ENCODE measurements around the gene KLF13. TPM values are rescaled to one million over a fixed set of nuclear protein-coding genes. Genes with fewer than 3 reads are reported as not detected.

The KLF13 gene
- total and polyA plus RNA-seq, 2 experiments from 2014 or later, result 23.5 to 28.6 TPM

GRCh38 chr15:31371520-31372240 is 45.0 kb downstream of the KLF13 start:
- no peak overlapping the region for H3K27ac Mint-ChIP-seq
- H3K79me2 ChIP-seq (replicated peaks; ENCODE audit: insufficient read depth), result peaks cover 35% of the 10 kb centered on the region

GRCh38 chr15:31372635-31373091 is 46.0 kb downstream of the KLF13 start:
- TF ChIP-seq POLR2AphosphoS5 (IDR thresholded peaks at IDR 0.05; ENCODE audit: low read depth) (no peak), CTCF (conservative IDR thresholded peaks at IDR 0.05; ENCODE audit: low read depth in 2 of 2) (no peak), JUNB (IDR thresholded peaks at IDR 0.05; ENCODE audit: unreplicated experiment) (no peak), NANOG (IDR thresholded peaks at IDR 0.05; ENCODE audit: borderline replicate concordance) (no peak), STAT1 (IDR thresholded peaks at IDR 0.05; ENCODE audit: unreplicated experiment) (no peak), REST (IDR thresholded peaks at IDR 0.05; ENCODE audit: unreplicated experiment) (no peak), EZH2phosphoT487 (IDR thresholded peaks at IDR 0.05; ENCODE audit: unreplicated experiment) (no peak), EZH2 (IDR thresholded peaks at IDR 0.05; ENCODE audit: low read depth, unreplicated experiment) (no peak)
- peak overlapping the region; percentile 81; the same call in 1 of the 2 replicates for H3K27ac Mint-ChIP-seq
- DNase-seq (ENCODE audit: low spot score), result peak; percentile 91

More at GRCh38 chr15:31371520-31372240, 45.0 kb downstream of the KLF13 start:
- H2AFZ ChIP-seq, result no peak overlapping the region
- peak overlapping the region; percentile 37; the same call in 1 of the 2 replicates for H3K4me2 ChIP-seq
- peaks cover 10% of the 10 kb centered on the region for H3K27me3 Mint-ChIP-seq (ENCODE audit: insufficient read depth, low read depth, poor library complexity)
- no peak overlapping the region for H3K4me3 ChIP-seq
- H3K4me3 Mint-ChIP-seq, result no peak overlapping the region
- peaks cover 7% of the 10 kb centered on the region; the same call in 1 of the 3 replicates for H3K36me3 Mint-ChIP-seq (ENCODE audit: low read depth)
- H3K4me1 ChIP-seq (ENCODE audit: insufficient read depth), result peaks cover 51% of the 10 kb centered on the region
- H3K4me1 Mint-ChIP-seq, result peaks cover 66% of the 10 kb centered on the region
- H3K9me3 Mint-ChIP-seq, result no peaks in the 10 kb centered on the region; the same call in 2 of the 3 replicates
- H4K20me1 ChIP-seq (replicated peaks; ENCODE audit: insufficient read depth), result no peaks in the 10 kb centered on the region; the same call in 1 of the 2 replicates
- H3K27me3 ChIP-seq (ENCODE audit: insufficient read depth), result no peaks in the 10 kb centered on the region
- H3K27ac ChIP-seq (ENCODE audit: low read depth), result no peak overlapping the region
- TF ChIP-seq ZNF114 (CRISPR knock-in tag; IDR thresholded peaks at IDR 0.05) (no peak), CTCF (conservative IDR thresholded peaks at IDR 0.05; ENCODE audit: low read depth in 2 of 2) (no peak), JUNB (IDR thresholded peaks at IDR 0.05; ENCODE audit: unreplicated experiment) (no peak), POLR2AphosphoS5 (IDR thresholded peaks at IDR 0.05; ENCODE audit: low read depth) (no peak)
- no peaks in the 10 kb centered on the region for H3K36me3 ChIP-seq (ENCODE audit: insufficient read depth)
- DNase-seq (ENCODE audit: low spot score) (no peak), ATAC-seq (no peak)
- no peaks in the 10 kb centered on the region for H3K9me2 ChIP-seq (ENCODE audit: insufficient read depth)
- H3F3A ChIP-seq (replicated peaks; ENCODE audit: low read depth), result no peaks in the 10 kb centered on the region

More at GRCh38 chr15:31372635-31373091, 46.0 kb downstream of the KLF13 start:
- peaks cover 65% of the 10 kb centered on the region for H3K4me1 Mint-ChIP-seq
- H3K4me3 ChIP-seq, result no peak overlapping the region; the same call in 1 of the 2 replicates
- H3K9me3 Mint-ChIP-seq, result no peaks in the 10 kb centered on the region; the same call in 2 of the 3 replicates
- no peaks in the 10 kb centered on the region for H3F3A ChIP-seq (replicated peaks; ENCODE audit: low read depth)
- peaks cover 49% of the 10 kb centered on the region for H3K4me1 ChIP-seq (ENCODE audit: insufficient read depth)
- no peaks in the 10 kb centered on the region for H3K27me3 ChIP-seq (ENCODE audit: insufficient read depth)
- peaks cover 4% of the 10 kb centered on the region; the same call in 1 of the 2 replicates for H4K20me1 ChIP-seq (replicated peaks; ENCODE audit: insufficient read depth)
- H3K4me2 ChIP-seq, result peak overlapping the region; percentile 67
- H3K27me3 Mint-ChIP-seq (ENCODE audit: insufficient read depth, low read depth, poor library complexity), result peaks cover 6% of the 10 kb centered on the region
- no peaks in the 10 kb centered on the region for H3K9me2 ChIP-seq (ENCODE audit: insufficient read depth)
- H3K36me3 Mint-ChIP-seq (ENCODE audit: low read depth), result peaks cover 7% of the 10 kb centered on the region; the same call in 1 of the 3 replicates
- peak; percentile 85 for ATAC-seq
- no peaks in the 10 kb centered on the region for H3K36me3 ChIP-seq (ENCODE audit: insufficient read depth)
- peaks cover 35% of the 10 kb centered on the region for H3K79me2 ChIP-seq (replicated peaks; ENCODE audit: insufficient read depth)
- H3K4me3 Mint-ChIP-seq, result peak overlapping the region; percentile 32; the same call in 1 of the 3 replicates
- no peak overlapping the region for H2AFZ ChIP-seq
- H3K27ac ChIP-seq (ENCODE audit: low read depth), result peak overlapping the region; percentile 42; the same call in 1 of the 2 replicates
